C4-2B (cell line): ENCODE data around the gene MED19.
"Not testable (repeated sequence)": the region's sequence is repeated elsewhere in the genome, so short reads cannot be mapped to it uniquely, and the experiment has no call there.

Experiments
- H3K27ac ChIP-seq: fragments of 450-650 bp; 2 replicates; pipeline ENCODE4 v1.5.1; 2017
- ZFX ChIP-seq: fragments of 450-650 bp; IDR thresholded peaks from 2 replicates; pipeline ENCODE4 v1.6.1; 2017
- TF ChIP-seq, protein P1 (sequence below): fragments of 450-650 bp; conservative IDR thresholded peaks from 2 replicates; pipeline ENCODE4 v1.5.1; 2017; ENCODE audit warnings: mild to moderate bottlenecking

Gene MED19

DNA sequence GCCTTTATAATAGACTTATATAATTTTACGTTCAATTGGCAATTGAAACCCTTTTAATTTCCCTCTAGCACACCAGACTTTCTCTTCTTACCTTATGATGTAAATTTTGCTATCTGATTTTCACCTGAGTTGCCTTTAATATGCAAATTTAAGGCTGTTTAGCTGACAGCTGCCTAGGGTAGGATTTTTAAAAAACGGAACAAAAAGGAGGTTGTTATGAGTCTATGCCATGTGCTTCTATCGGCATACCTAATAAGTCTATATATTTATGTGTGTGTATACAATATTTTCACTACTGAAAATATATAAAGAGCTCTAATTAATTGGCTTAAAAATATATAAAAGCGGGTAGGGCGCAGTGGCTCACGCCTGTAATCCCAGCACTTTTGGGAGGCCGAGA lies 17.5 kb upstream of the MED19 start:
- TF ChIP-seq, protein P1, sequence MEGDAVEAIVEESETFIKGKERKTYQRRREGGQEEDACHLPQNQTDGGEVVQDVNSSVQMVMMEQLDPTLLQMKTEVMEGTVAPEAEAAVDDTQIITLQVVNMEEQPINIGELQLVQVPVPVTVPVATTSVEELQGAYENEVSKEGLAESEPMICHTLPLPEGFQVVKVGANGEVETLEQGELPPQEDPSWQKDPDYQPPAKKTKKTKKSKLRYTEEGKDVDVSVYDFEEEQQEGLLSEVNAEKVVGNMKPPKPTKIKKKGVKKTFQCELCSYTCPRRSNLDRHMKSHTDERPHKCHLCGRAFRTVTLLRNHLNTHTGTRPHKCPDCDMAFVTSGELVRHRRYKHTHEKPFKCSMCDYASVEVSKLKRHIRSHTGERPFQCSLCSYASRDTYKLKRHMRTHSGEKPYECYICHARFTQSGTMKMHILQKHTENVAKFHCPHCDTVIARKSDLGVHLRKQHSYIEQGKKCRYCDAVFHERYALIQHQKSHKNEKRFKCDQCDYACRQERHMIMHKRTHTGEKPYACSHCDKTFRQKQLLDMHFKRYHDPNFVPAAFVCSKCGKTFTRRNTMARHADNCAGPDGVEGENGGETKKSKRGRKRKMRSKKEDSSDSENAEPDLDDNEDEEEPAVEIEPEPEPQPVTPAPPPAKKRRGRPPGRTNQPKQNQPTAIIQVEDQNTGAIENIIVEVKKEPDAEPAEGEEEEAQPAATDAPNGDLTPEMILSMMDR: no peak
- TF ChIP-seq ZFX: no peak
- no peak overlapping the region for H3K27ac ChIP-seq

DNA sequence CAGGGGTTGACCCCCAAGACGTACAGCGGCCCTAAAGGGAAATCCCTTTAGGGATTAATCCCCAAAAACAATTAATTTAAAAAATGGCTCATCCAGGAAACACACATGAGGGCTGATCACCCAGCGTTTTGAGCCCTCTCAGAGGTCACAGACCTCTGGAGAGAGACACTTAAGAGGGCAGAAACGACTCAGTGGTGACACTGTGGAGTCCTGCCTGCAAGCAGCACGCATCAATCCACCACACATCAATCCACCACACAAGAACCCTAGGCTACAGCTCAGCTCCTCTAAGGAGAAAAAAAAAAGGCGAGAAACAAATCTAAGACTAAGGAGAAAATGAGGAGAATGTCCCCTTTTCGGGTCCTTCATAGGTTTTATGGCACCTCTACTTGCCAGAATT lies 16.8 kb upstream of the MED19 start:
- H3K27ac ChIP-seq: no peak overlapping the region
- TF ChIP-seq ZFX: no peak
- TF ChIP-seq, protein P1: no peak

DNA sequence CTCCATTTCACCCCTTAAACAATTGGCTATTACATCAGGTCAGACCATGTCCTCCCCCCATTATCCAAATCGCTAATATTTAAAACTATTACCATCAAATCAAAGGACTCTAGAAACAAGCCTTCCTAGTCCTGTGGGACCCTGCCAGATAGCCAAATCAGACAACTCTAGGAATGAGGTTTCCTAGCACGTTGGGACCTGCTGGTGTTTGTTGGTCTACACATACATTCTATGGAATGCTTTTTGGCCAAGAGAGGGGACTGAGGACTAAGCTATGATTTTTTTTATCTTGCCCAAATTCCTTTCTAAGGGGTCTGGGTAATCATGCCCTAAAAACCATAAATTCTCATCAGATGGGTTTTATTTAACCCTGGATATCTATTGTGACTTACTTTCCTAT lies 15.2 kb upstream of the MED19 start:
- no peak overlapping the region for H3K27ac ChIP-seq
- TF ChIP-seq, protein P1: no peak
- no peak for TF ChIP-seq ZFX

DNA sequence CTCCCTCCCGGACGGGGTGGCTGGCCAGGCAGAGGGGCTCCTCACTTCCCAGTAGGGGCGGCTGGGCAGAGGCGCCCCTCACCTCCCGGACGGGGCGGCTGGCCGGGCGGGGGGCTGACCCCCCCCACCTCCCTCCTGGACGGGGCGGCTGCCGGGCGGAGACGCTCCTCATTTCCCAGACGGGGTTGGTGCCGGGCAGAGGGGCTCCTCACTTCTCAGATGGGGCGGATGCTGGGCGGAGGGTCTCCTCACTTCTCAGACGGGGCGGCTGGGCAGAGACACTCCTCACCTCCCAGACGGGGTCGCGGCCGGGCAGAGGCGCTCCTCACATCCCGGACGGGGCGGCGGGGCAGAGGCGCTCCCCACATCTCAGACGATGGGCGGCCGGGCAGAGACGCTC lies 4.7 kb upstream of the MED19 start:
- H3K27ac ChIP-seq: not testable (repeated sequence)

DNA sequence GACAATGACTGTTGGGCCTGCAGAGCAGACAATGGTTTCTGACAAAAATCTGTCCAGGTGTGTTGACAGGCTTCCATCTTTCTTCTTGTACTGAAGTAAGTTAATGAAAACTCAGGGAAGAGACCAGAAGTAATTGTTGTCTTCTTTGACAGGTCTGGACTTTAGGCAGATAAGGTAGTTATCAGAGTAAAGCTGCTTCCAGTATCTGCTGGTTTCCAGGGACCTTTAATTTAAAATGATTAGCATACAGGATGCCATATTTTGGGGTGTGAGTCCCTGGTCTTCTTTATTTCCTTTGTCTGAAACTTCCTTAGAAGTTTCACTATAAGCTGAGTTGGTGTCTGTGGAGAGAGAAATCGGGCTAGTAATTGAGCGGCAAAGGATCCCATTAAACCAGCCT lies 1.8 kb upstream of the MED19 start:
- no peak for TF ChIP-seq ZFX
- H3K27ac ChIP-seq: peak overlapping the region; percentile 100; the same call in 1 of the 2 replicates

DNA sequence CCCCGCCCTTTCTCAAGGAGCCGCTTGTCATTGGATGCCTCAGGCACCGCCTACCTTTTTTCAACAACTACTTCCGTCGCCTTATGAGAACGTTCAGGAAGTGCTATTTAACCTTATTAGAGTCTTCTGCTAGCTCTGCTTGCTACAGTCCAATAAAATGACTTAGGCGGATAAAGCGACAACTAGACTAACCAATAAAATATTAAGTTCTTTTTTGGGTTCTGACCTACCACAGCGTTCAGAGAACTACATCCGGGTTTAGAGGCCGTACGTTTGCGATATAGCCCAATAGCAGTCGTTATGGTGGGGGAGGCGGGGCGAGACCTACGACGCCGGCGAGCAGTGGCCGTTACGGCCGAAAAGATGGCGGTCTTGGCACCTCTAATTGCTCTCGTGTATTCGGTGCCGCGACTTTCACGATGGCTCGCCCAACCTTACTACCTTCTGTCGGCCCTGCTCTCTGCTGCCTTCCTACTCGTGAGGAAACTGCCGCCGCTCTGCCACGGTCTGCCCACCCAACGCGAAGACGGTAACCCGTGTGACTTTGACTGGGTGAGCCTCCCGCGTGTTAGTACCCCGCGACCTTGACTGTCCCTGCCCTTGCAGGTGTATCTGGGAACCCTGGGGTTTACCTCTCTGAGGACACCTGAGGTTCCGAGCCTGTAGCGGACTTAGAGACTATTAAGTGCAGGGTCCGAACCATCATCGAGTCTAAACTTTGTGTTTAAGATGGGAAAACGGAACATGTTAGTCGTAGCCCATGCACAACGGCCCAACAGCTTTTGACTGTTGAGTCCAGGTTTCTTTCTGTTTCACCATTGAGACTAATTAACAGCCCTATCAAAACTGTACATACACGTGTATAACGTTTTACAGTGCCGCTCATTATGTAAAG lies 488 bp upstream of the MED19 start, which contains the start of gene TMX2:
Gene TMX2 (plus strand): TSS at position 338 of the 895 bp plus-strand sequence. CDS start 26 bp downstream, at position 364.
- TF ChIP-seq, protein P1: no peak
- no peak for TF ChIP-seq ZFX
- H3K27ac ChIP-seq: peak within 1 kb of the TSS; percentile 100

DNA sequence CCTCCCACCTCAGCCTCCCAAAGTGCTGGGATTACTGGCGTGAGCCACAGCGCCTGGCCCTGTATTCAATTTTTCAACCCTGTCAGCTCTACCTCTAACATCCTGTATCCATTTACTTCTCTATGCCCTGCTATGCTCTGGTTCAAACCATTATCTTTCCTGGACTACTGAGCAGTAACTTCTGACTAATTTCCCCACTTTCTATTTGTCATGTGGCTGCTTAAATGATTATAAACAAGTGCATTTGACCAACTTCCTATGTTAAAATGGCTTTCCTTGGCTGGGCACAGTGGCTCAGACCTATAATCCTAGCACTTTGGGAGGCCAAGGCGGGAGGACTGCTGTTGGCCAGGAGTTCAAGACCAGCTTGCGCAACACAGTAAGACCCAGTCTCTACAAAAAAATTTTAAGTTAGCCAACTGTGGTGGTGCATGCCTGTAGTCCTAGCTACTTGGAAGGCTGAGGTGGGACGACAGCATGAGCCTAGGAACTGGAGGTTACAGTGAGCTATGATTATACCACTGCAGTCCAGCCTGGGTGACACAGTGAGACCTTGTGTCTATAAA lies 2.1 kb downstream of the MED19 start:
- TF ChIP-seq, protein P1: no peak
- TF ChIP-seq ZFX: no peak
- H3K27ac ChIP-seq: no peak overlapping the region

DNA sequence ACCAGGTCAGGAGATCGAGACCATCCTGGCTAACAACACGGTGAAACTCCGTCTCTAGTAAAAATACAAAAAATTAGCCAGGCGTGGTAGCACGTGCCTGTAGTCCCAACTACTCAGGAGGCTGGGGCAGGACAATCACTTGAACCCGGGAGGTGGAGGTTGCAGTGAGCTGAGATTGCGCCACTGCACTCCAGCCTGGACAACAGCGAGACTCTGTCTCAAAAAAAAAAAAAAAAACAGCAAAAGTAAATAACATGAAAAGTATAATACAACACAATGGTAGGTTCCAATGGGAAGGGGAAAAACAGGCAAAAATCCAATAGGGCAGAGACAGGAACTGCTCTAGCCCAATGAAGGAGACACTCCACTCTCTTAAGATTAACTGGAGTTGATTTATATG lies 6.6 kb downstream of the MED19 start:
- not testable (repeated sequence) for H3K27ac ChIP-seq

DNA sequence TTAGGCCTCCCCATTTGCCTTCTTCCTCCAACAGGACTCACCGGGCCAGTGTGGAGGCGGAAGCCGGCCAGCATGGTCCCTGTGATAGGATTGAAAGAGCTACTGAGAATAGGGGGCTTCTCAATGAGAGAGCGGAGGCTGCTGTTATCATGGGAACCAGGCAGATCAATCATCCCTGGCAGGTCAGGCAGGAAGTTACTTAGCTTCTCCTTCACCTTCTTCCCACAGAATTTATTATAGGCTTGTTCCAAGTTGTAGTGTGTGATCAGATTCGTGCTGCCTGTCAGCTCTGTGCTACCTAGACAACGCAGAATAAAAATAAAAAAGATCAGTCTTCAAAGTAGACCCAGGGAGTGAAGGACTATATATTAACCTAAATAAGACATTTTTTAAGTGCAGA lies 7.1 kb downstream of the MED19 start:
- no peak overlapping the region for H3K27ac ChIP-seq
- TF ChIP-seq ZFX: no peak
- TF ChIP-seq, protein P1: no peak
